ENCODE data around the gene IL1F10.

IL1F10 gene

DNA sequence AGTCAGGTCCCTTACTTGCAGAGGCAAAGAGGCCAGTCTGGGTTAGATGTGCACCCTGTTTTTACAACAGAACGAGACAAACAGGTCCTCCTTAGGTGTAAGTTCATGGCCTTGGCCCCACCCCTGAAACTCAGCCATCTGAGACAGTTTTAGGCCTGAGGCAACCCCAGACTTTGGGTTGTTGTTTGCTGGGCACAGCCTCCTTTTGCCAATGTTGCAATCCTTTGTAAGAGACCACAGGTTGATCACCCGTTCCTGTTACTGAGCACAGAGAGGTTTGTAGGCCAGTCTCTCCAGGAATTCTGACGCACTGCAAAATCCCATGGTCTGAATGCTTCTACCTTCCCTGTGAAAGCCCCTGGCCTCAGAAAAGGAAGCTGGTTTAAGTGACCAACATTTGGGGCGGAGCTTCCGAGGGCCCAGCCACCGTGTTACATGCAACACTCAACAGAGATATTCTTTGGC is 44.1 kb downstream of the IL1F10 start:
- FAIRE-seq, result no peak
- no peak for DNase-seq (ENCODE audit: insufficient read length, low spot score)
- TF ChIP-seq, protein P1, sequence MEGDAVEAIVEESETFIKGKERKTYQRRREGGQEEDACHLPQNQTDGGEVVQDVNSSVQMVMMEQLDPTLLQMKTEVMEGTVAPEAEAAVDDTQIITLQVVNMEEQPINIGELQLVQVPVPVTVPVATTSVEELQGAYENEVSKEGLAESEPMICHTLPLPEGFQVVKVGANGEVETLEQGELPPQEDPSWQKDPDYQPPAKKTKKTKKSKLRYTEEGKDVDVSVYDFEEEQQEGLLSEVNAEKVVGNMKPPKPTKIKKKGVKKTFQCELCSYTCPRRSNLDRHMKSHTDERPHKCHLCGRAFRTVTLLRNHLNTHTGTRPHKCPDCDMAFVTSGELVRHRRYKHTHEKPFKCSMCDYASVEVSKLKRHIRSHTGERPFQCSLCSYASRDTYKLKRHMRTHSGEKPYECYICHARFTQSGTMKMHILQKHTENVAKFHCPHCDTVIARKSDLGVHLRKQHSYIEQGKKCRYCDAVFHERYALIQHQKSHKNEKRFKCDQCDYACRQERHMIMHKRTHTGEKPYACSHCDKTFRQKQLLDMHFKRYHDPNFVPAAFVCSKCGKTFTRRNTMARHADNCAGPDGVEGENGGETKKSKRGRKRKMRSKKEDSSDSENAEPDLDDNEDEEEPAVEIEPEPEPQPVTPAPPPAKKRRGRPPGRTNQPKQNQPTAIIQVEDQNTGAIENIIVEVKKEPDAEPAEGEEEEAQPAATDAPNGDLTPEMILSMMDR (IDR thresholded peaks at IDR 0.05; ENCODE audit: insufficient read depth, missing control alignments), result no peak

DNA sequence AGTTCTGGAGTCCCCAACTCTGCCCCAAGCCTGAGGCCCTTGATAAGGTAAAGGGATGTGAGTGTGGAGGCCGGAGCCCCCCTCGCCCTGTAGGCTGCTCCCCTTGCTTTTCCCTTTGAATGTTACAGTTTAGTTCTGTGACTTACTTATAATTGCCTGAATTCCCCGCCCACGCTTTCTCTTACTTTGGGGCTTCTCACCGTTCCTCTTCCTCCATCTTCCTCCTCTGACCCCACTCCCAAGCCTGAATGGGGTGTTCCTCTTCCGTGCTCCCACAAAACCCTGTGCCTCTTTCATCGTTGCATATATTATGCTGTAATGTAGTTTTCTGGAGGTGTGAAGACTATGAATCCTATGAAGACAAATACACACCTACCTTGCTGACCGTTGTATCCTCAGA is 44.7 kb downstream of the IL1F10 start:
- no peak for FAIRE-seq
- TF ChIP-seq, protein P1 (IDR thresholded peaks at IDR 0.05; ENCODE audit: insufficient read depth, missing control alignments), result no peak
- no peak for DNase-seq (ENCODE audit: insufficient read length, low spot score)

DNA sequence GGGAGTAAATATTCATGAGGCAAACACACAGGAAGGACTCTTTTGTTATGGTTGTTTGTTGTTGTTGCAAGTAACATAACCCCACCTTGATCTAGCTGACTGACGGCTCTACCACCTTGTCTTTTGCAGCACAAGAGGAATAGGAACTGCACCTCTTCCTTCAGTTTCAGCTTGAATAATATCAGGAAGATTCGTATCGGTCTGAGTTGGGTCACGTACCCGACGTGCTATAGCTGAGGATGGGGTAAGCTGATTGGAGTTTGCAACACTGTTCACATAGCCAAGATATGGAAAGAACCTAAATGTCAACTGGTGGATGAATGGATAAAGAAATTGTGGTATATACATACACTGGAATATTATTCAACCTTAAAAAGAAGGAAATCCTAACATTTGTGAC is 45.1 kb downstream of the IL1F10 start:
- TF ChIP-seq, protein P1 (IDR thresholded peaks at IDR 0.05; ENCODE audit: insufficient read depth, missing control alignments), result no peak
- FAIRE-seq, result no peak

DNA sequence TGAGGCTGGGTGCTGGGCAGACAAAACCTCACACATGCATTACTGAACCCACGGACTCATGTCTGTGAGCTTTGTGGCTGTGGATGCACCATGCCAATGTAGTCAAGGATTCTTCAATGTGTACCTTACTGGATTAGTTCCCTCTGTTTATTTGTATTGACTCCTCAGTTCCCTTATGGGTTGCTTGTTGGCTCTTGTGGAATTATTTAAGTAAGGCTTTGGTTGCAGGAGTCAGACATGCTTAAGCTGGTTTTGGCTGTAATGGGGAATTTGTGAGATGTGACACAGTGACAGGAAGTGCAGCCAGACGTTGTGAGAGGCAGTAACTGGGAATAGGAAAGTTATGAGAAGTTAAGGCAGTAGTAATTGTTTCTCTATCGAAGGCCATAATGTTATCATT is 46.0 kb downstream of the IL1F10 start:
- FAIRE-seq (no peak), DNase-seq (ENCODE audit: insufficient read length, low spot score) (no peak)
- TF ChIP-seq, protein P1 (IDR thresholded peaks at IDR 0.05; ENCODE audit: insufficient read depth, missing control alignments), result no peak

More for the DNA sequence above, 45.1 kb downstream of the IL1F10 start:
- DNase-seq (ENCODE audit: insufficient read length, low spot score), result no peak

DNA sequence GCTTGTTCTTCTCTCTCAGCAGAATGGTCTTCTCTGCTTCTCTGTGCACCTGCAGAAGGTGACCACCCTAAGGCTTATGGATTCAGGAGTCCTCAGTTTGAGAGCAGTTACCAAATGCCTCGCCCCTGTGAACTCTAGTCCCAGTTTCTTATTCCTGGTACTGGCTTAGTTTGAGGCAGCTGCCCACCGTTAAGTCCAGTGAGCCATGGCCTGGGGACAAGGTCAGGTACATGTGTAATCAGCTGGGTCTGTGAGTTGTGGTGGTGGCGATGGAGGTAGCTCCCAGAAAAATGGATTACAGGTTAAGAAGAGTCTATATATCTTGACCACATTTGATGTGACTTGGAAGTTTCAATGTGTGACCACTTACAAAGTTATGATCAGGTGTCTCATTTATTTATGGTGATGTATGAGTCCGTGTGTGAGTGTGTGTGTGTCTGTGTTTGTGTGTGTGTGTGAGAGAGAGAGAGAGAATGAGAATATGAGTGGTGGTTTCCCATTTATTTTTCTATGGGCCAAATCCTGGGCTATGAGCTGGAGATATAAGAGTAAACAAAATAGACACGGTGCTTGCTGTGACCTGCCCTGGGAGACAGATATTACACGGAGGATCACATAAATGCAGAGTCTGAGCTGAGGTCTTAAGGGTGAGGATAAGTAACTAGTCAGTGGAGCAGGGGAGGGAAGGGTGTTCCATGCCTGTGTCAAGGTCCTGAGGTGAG is 46.6 kb downstream of the IL1F10 start:
- DNase-seq (ENCODE audit: insufficient read length, low spot score), result no peak
- FAIRE-seq, result no peak

DNA sequence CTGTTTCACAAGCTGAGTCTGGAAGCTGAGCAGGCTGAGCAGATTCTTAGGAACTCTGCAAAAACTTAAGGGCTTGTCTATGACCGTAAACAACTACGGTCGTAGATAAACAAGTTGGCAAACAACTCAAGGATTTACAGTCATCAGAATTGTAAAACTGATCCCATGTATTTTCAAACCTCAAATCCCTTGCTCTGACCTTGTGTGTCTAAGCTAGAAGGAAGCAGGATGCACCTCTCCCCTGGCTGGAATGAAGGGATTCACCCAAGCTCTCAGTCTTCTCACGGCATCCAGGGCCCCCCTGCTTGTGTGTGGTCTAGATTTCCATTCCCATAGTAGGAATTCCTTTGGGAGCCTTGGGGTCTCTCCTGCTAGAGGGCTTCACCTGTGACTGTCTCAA is 47.2 kb downstream of the IL1F10 start:
- DNase-seq (ENCODE audit: insufficient read length, low spot score) (no peak), FAIRE-seq (no peak)
- TF ChIP-seq, protein P1 (IDR thresholded peaks at IDR 0.05; ENCODE audit: insufficient read depth, missing control alignments), result no peak

More for the DNA sequence above, 46.6 kb downstream of the IL1F10 start:
- TF ChIP-seq, protein P1 (IDR thresholded peaks at IDR 0.05; ENCODE audit: insufficient read depth, missing control alignments), result no peak

Data from D721Med (cell line).